Lung (tissue), 12 donors: ENCODE data around the gene ERAP2. TPM values are rescaled to one million over a fixed set of nuclear protein-coding genes. Genes with fewer than 3 reads are reported as not detected.

ENCODE experiments used
- ATAC-seq: fragments of 200-7000 bp; cut with Tn5 transposase; one replicate; pipeline ENCODE4 v1.9.1; 2020; ENCODE audit warnings: moderate number of reproducible peaks; ENCODE audit not compliant: insufficient read depth, low FRiP score
- DNase-seq, 3 donors: peaks; one replicate each; pipeline ENCODE4 v3.0.0-alpha.2; 2013 to 2017
- H3K27ac ChIP-seq, 2 donors: one replicate each; pipeline ENCODE4 v1.5.1; 2013; ENCODE audit warnings: mild to moderate bottlenecking in 2 of 2, moderate library complexity in 2 of 2, control low read depth in 1 of 2, inconsistent platforms in 1 of 2, low read depth in 1 of 2, low read length in 1 of 2
- H3K27me3 ChIP-seq, 3 donors: one replicate each; pipeline ENCODE4 v1.5.1; 2013; ENCODE audit warnings: low read length in 2 of 3; ENCODE audit not compliant: control insufficient read depth in 3 of 3, insufficient read depth in 3 of 3
- H3K36me3 ChIP-seq, 4 donors: one replicate each; pipeline ENCODE4 v1.5.1; 2013; ENCODE audit warnings: low read length in 4 of 4, mild to moderate bottlenecking in 1 of 4, moderate library complexity in 1 of 4; ENCODE audit not compliant: control insufficient read depth in 4 of 4, insufficient read depth in 4 of 4
- H3K4me1 ChIP-seq, 5 donors: one replicate each; pipeline ENCODE4 v1.5.1; 2013; ENCODE audit warnings: low read length in 5 of 5, mild to moderate bottlenecking in 2 of 5, moderate library complexity in 1 of 5; ENCODE audit not compliant: control insufficient read depth in 5 of 5, insufficient read depth in 5 of 5
- H3K4me3 ChIP-seq: one replicate; pipeline ENCODE4 v1.5.1; 2013; ENCODE audit warnings: mild to moderate bottlenecking, control low read depth, moderate library complexity
- H3K9ac ChIP-seq, 2 donors: one replicate each; pipeline ENCODE4 v1.5.1; 2013; ENCODE audit warnings: low read length in 2 of 2, control low read depth in 1 of 2; ENCODE audit not compliant: insufficient read depth in 1 of 2
- H3K9me3 ChIP-seq, 4 donors: one replicate each; pipeline ENCODE4 v1.5.1; 2013; ENCODE audit warnings: low read length in 3 of 4, mild to moderate bottlenecking in 1 of 4, moderate library complexity in 1 of 4; ENCODE audit not compliant: control insufficient read depth in 4 of 4, insufficient read depth in 3 of 4
- CTCF ChIP-seq: IDR thresholded peaks from 2 replicates; pipeline ENCODE4 v1.5.1; 2012; ENCODE audit warnings: mild to moderate bottlenecking; ENCODE audit errors: control extremely low read depth, extremely low read depth
- WGBS, 2 donors: extraction: QIAGEN DNeasy Blood & Tissue Kit; methylation state at CpG; one replicate each; pipeline ENCODE4 v1.1.7; 2013; 5-methylcytosine and 5-hydroxymethylcytosine counted together
- polyA plus RNA-seq, 2 donors: library from polyadenylated mRNA; stranded (reverse); fragments of 200-250 nt; gene quantifications; one replicate each; pipeline ENCODE4 v1.2.1, GENCODE V29; 2013
- total RNA-seq, 2 donors: library from RNA; depleted of rRNA in 1 of 2; stranded (reverse); fragments of >200 nt in 1 of 2; gene quantifications; one replicate each; pipeline ENCODE4 v1.2.1, GENCODE V29; 2014 to 2021
- donor health status: control.
- donor health status: control.
- donor health status: Bipolar disorder and iron deficiency.
- donor health status: healthy.
- donor health status: DM: yes; HTN: yes; CAD: no.

Gene ERAP2
- total and polyA plus RNA-seq, 4 donors: 2.8 to 19.8 (median 8.2) TPM

GRCh38 chr5:96935559-96936430 lies 59.5 kb downstream of the ERAP2 start, which contains the start of gene LNPEP:
LNPEP (plus strand) TSS chr5:96936080; CDS start chr5:96936156, 76 bp downstream.
- WGBS, 2 donors: 0 to 1% methylated on average over 75 to 79 of the region's 79 CpGs
- Histone ChIP-seq H3K27ac (peak within 1 kb of the TSS; percentile 95 to 99), H3K4me1 (peaks cover 1 to 34% (median 13%) of the 10 kb centered on the region in 5 donors), H3K36me3 (peaks cover 0 to 4% (median 0%) of the 10 kb centered on the region in 4 donors), H3K9me3 (no peaks in the 10 kb centered on the region), H3K9ac (peak within 1 kb of the TSS; percentile 73 to 90), H3K27me3 (no peaks in the 10 kb centered on the region), H3K4me3 (peak within 1 kb of the TSS; percentile 78)
- TF ChIP-seq CTCF: no peak
- peak; percentile 97 to 98 (median 97) for DNase-seq
- ATAC-seq: peak; percentile 89

- H3K4me3 ChIP-seq: peak overlapping the region; percentile 68
- no peak for TF ChIP-seq CTCF
- peak overlapping the region; percentile 95 to 99 for H3K27ac ChIP-seq
- no peak for ATAC-seq
- no peaks in the 10 kb centered on the region for H3K27me3 ChIP-seq
- peak overlapping the region; percentile 0 to 85 for H3K9ac ChIP-seq
- peaks cover 0 to 30% (median 13%) of the 10 kb centered on the region in 5 donors for H3K4me1 ChIP-seq
- no peaks in the 10 kb centered on the region for H3K9me3 ChIP-seq
- DNase-seq: peak; percentile 41 to 51 (median 45)
- H3K36me3 ChIP-seq: peaks cover 0 to 4% (median 0%) of the 10 kb centered on the region in 4 donors
- 0 to 1% methylated on average over 27 of the region's 27 CpGs for WGBS, 2 donors
Measured at GRCh38 chr5:96936431-96937320, 60.4 kb downstream of the ERAP2 start.

- Histone ChIP-seq H3K4me1 (peaks cover 0 to 19% (median 6%) of the 10 kb centered on the region in 5 donors), H3K27ac (no peak overlapping the region), H3K4me3 (no peak overlapping the region), H3K9me3 (no peaks in the 10 kb centered on the region), H3K36me3 (peaks cover 0 to 1% (median 0%) of the 10 kb centered on the region in 4 donors), H3K27me3 (no peaks in the 10 kb centered on the region), H3K9ac (no peak overlapping the region)
- WGBS, 2 donors: 85 to 87% methylated on average over 3 of the region's 3 CpGs
- no peak for ATAC-seq
- TF ChIP-seq CTCF: no peak
- no peak for DNase-seq
Measured at GRCh38 chr5:96940586-96940985, 64.3 kb downstream of the ERAP2 start.
